ENCODE data around the gene SENP7.
A peak's percentile ranks its signal among the peaks of the same experiment; 100 is the strongest.

Gene SENP7

DNA sequence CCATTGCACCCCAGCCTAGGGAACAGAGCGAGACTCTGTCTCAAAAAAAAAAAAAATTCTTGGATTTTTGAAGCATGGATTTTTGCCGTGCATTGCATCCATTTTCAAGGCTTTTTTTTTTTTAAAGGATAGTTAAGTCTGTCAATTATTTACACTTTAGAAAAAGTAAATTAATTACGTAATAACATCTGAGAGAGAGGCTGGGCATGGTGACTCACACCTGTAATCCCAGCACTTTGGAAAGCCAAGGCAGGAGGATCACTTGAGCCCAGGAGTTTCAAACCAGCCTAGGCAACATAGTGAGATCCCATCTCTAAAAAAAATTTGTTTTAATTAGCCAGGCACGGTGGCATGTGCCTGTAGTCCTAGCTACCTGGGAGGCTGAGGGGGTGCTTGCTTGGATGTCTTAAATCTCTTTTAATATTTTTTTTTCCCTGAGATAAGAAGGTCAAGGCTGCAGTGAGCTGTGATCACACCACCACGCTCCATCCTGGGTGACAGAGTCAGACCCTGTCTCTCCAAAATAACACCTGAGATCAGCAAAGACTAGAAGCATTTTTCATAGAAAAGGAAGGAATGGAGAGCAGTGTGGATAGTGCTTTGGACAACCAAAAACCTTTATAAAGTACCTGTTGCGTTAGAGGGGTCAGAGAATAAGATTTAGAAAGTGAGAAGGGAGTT, 6.8 kb upstream of the SENP7 start:
- H3K9ac ChIP-seq (ENCODE audit: low read length): no peak overlapping the region

DNA sequence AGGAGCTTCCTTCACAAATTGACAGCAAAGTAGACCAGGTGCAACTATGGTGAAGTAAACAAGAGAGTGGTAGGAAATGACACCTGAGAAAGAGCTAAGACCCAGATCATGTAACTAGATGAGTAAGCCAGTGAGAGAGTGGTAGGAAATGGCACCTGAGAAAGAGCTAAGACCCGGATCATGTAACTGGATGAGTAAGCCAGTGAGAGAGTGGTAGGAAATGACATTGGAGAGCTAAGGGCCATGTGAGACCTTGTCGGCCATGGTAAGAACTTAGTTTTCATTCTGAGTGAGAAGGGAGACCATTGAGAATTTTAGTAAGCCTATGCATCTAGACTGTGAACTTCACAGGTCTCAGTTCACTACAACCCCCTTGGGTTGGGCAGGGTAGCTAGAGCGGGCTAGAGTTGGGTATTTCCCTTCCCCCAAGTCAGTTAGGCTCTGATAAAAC, 5.4 kb upstream of the SENP7 start:
- Histone ChIP-seq H3K36me3 (ENCODE audit: control insufficient read depth, low read depth, low read length) (no peaks in the 10 kb centered on the region), H3K9ac (ENCODE audit: low read length) (no peak overlapping the region), H3K27me3 (ENCODE audit: control insufficient read depth, insufficient read depth, low read length) (no peaks in the 10 kb centered on the region), H3K4me1 (ENCODE audit: control insufficient read depth, low read depth, low read length) (peaks cover 3% of the 10 kb centered on the region), H3K27ac (ENCODE audit: low read length) (no peak overlapping the region), H3K4me3 (ENCODE audit: low read length) (no peak overlapping the region), H3K9me3 (ENCODE audit: control insufficient read depth, low read depth, low read length) (no peaks in the 10 kb centered on the region)

More for the DNA sequence above, 6.8 kb upstream of the SENP7 start:
- no peaks in the 10 kb centered on the region for H3K27me3 ChIP-seq (ENCODE audit: control insufficient read depth, insufficient read depth, low read length)
- no peaks in the 10 kb centered on the region for H3K9me3 ChIP-seq (ENCODE audit: control insufficient read depth, low read depth, low read length)
- H3K4me1 ChIP-seq (ENCODE audit: control insufficient read depth, low read depth, low read length): peaks cover 3% of the 10 kb centered on the region
- H3K27ac ChIP-seq (ENCODE audit: low read length): no peak overlapping the region
- H3K36me3 ChIP-seq (ENCODE audit: control insufficient read depth, low read depth, low read length): no peaks in the 10 kb centered on the region
- H3K4me3 ChIP-seq (ENCODE audit: low read length): no peak overlapping the region

DNA sequence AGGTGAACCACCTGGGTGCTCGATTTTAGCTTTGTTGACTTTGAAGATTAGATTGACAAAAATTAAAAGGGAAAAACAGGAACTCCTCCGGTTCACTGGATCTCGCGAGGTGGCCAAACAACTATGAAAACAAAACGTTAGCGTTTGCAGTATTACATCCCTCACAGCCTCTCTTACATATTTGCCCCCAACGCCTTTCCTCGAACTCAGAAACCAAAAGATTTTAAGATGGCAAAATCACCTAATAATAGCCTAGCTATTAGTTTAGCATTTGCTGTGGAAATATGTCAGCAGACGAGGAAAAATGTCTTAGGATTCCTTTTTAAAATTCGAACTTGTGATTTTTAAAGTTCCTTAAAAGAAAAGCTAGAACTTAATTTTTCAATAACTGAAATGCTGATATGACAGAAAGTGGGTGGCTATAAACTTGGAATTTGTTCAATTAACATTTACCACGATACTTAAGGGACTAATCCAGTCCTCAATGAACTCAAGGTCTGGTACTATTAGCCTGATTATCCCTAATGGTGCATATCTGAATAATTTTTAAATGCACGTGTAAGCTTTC, 491 bp upstream of the SENP7 start:
- no peaks in the 10 kb centered on the region for H3K36me3 ChIP-seq (ENCODE audit: control insufficient read depth, low read depth, low read length)
- no peaks in the 10 kb centered on the region for H3K9me3 ChIP-seq (ENCODE audit: control insufficient read depth, low read depth, low read length)
- H3K4me3 ChIP-seq (ENCODE audit: low read length): peak overlapping the region; percentile 80
- peak overlapping the region; percentile 78 for H3K9ac ChIP-seq (ENCODE audit: low read length)
- peaks cover 3% of the 10 kb centered on the region for H3K4me1 ChIP-seq (ENCODE audit: control insufficient read depth, low read depth, low read length)
- no peaks in the 10 kb centered on the region for H3K27me3 ChIP-seq (ENCODE audit: control insufficient read depth, insufficient read depth, low read length)
- peak overlapping the region; percentile 76 for H3K27ac ChIP-seq (ENCODE audit: low read length)

DNA sequence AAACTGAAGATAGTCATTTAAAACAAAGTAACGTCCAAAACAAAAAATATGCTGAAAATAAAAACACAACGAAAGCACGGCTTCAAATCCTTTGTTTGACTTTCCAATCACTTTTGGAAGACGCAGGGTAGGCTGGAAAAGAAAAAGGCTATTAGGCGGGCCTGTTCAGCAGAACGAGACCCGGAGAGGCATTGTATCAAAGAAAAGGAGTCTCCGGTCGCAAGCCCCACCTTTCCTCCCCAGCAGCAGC, 691 bp downstream of the SENP7 start:
- Histone ChIP-seq H3K4me3 (ENCODE audit: low read length) (peak overlapping the region; percentile 80), H3K36me3 (ENCODE audit: control insufficient read depth, low read depth, low read length) (no peaks in the 10 kb centered on the region), H3K27ac (ENCODE audit: low read length) (no peak overlapping the region), H3K9ac (ENCODE audit: low read length) (peak overlapping the region; percentile 78), H3K27me3 (ENCODE audit: control insufficient read depth, insufficient read depth, low read length) (no peaks in the 10 kb centered on the region), H3K9me3 (ENCODE audit: control insufficient read depth, low read depth, low read length) (no peaks in the 10 kb centered on the region), H3K4me1 (ENCODE audit: control insufficient read depth, low read depth, low read length) (peaks cover under 1% of the 10 kb centered on the region)

DNA sequence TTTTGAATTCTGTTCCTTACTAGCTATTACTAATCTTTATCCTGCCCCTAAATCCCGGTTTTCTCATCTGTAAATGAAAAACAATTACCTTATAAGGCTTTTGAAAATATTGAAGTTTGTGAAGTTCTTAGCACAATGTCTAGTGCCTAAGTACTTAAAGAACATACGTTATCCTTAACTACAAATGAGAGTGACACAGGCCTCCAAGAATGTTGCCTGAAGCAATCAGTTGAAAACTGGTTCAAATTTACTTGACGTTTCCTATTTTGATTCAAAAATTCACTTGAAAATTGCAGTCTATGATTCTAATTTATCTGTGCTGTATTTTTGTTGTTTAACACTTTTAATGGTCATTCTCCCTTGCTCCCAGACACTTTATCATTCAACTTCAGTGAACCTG, 3.2 kb downstream of the SENP7 start:
- H3K4me3 ChIP-seq (ENCODE audit: low read length): no peak overlapping the region
- no peak overlapping the region for H3K27ac ChIP-seq (ENCODE audit: low read length)
- no peaks in the 10 kb centered on the region for H3K4me1 ChIP-seq (ENCODE audit: control insufficient read depth, low read depth, low read length)
- H3K9ac ChIP-seq (ENCODE audit: low read length): no peak overlapping the region
- no peaks in the 10 kb centered on the region for H3K36me3 ChIP-seq (ENCODE audit: control insufficient read depth, low read depth, low read length)
- H3K9me3 ChIP-seq (ENCODE audit: control insufficient read depth, low read depth, low read length): no peaks in the 10 kb centered on the region
- H3K27me3 ChIP-seq (ENCODE audit: control insufficient read depth, insufficient read depth, low read length): no peaks in the 10 kb centered on the region

DNA sequence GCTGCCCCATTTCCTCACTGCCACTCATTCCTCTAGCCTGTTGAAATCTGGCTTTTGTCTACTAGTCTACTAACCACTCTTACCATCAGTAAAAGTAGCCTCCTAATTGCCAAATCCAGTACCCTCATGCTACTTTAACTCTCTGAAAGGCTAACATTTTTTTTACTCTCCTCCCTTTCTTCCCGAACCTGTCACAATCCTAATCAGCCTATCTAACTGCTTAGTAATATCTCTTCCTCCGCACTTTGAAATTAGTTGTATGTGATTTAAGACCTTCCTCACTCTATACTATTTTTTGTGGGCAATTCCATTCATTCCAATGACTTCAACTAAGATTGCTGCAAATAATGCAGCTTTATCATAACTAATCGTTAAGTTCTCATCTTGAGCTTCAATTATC, 3.7 kb downstream of the SENP7 start:
- Histone ChIP-seq H3K9me3 (ENCODE audit: control insufficient read depth, low read depth, low read length) (no peaks in the 10 kb centered on the region), H3K36me3 (ENCODE audit: control insufficient read depth, low read depth, low read length) (no peaks in the 10 kb centered on the region), H3K27ac (ENCODE audit: low read length) (no peak overlapping the region), H3K4me3 (ENCODE audit: low read length) (no peak overlapping the region), H3K9ac (ENCODE audit: low read length) (no peak overlapping the region), H3K4me1 (ENCODE audit: control insufficient read depth, low read depth, low read length) (no peaks in the 10 kb centered on the region), H3K27me3 (ENCODE audit: control insufficient read depth, insufficient read depth, low read length) (no peaks in the 10 kb centered on the region)

DNA sequence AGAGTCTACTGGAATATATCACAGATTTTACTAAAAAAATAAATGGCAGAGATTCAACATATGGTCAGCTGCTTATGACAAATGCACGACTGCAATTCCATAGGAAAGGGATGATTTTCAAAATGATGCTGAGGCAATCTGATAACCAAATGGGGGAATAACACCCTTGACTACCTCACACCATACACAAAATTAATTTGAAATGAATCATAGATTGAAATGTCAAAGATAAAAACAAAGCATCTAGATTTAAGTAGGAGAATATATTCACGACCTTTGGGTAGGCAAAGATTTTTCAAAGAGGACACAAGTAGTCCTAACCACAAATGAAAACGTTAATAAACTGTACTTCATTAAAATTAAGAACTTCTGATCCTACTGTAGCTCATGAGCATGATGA, 11.2 kb downstream of the SENP7 start:
- no peaks in the 10 kb centered on the region for H3K36me3 ChIP-seq (ENCODE audit: control insufficient read depth, low read depth, low read length)
- no peak overlapping the region for H3K27ac ChIP-seq (ENCODE audit: low read length)
- H3K9ac ChIP-seq (ENCODE audit: low read length): no peak overlapping the region
- H3K9me3 ChIP-seq (ENCODE audit: control insufficient read depth, low read depth, low read length): no peaks in the 10 kb centered on the region
- H3K4me3 ChIP-seq (ENCODE audit: low read length): no peak overlapping the region
- no peaks in the 10 kb centered on the region for H3K27me3 ChIP-seq (ENCODE audit: control insufficient read depth, insufficient read depth, low read length)
- H3K4me1 ChIP-seq (ENCODE audit: control insufficient read depth, low read depth, low read length): no peaks in the 10 kb centered on the region

DNA sequence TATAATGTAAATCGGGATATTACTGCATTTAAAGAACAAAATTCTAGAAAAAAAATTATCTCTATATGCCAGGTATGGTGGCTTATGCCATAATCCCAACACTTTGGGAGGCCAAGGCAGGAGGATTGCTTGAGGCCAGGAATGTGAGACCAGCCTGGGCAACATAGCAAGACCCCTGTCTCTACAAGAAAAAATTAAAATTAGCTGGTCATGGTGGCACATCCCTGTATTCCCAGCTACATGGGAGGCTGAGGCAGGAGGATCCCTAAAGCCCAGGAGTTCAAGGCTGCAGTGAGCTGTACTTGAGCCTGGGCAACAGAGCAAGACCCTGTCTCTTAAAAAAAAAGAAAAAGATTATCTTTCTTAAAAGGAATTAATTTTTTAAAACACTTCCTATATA, 12.8 kb downstream of the SENP7 start:
- no peak overlapping the region for H3K4me3 ChIP-seq (ENCODE audit: low read length)
- H3K27me3 ChIP-seq (ENCODE audit: control insufficient read depth, insufficient read depth, low read length): no peaks in the 10 kb centered on the region
- no peaks in the 10 kb centered on the region for H3K9me3 ChIP-seq (ENCODE audit: control insufficient read depth, low read depth, low read length)
- no peak overlapping the region for H3K9ac ChIP-seq (ENCODE audit: low read length)
- no peaks in the 10 kb centered on the region for H3K4me1 ChIP-seq (ENCODE audit: control insufficient read depth, low read depth, low read length)
- H3K36me3 ChIP-seq (ENCODE audit: control insufficient read depth, low read depth, low read length): no peaks in the 10 kb centered on the region
- no peak overlapping the region for H3K27ac ChIP-seq (ENCODE audit: low read length)

DNA sequence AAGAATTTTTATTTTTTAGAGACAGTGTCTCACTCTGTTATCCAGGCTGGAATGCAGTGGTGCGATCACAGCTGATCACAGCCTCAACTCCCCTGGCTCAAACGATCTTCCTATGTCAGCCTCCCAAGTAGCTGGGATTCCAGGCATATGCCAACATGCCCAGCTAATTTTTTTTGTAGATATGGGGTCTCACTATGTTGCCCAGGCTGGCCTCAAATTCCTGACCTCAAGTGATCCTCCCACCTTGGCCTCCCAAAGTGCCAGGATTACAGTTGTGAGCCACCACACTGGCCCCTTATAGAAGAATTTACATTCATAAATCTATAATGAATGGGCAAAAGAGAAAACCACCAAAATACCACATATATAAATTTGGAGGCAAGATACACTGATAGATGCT, 15.2 kb downstream of the SENP7 start:
- no peak overlapping the region for H3K4me3 ChIP-seq (ENCODE audit: low read length)
- H3K4me1 ChIP-seq (ENCODE audit: control insufficient read depth, low read depth, low read length): no peaks in the 10 kb centered on the region
- no peaks in the 10 kb centered on the region for H3K27me3 ChIP-seq (ENCODE audit: control insufficient read depth, insufficient read depth, low read length)
- no peak overlapping the region for H3K27ac ChIP-seq (ENCODE audit: low read length)
- H3K36me3 ChIP-seq (ENCODE audit: control insufficient read depth, low read depth, low read length): no peaks in the 10 kb centered on the region
- H3K9ac ChIP-seq (ENCODE audit: low read length): no peak overlapping the region
- no peaks in the 10 kb centered on the region for H3K9me3 ChIP-seq (ENCODE audit: control insufficient read depth, low read depth, low read length)

DNA sequence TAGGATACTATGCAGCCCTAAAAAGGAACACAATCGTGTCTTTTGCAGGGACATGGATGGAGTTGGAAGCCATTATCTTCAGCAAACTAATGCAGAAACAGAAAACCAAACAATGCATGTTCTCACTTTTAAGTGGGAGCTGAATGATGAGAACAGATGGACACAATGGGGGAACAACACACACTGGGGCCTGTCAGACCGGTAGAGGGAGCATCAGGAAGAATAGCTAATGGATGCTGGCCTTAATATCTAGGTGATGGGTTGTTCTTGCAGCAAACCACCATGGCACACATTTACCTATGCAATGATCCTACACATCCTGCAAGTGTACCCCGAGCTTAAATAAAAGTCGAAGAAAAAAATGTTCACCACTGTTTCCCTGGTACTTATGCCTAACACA, 17.5 kb downstream of the SENP7 start:
- Histone ChIP-seq H3K27me3 (ENCODE audit: control insufficient read depth, insufficient read depth, low read length) (no peaks in the 10 kb centered on the region), H3K4me3 (ENCODE audit: low read length) (no peak overlapping the region), H3K9me3 (ENCODE audit: control insufficient read depth, low read depth, low read length) (no peaks in the 10 kb centered on the region), H3K27ac (ENCODE audit: low read length) (no peak overlapping the region), H3K9ac (ENCODE audit: low read length) (no peak overlapping the region), H3K4me1 (ENCODE audit: control insufficient read depth, low read depth, low read length) (no peaks in the 10 kb centered on the region), H3K36me3 (ENCODE audit: control insufficient read depth, low read depth, low read length) (no peaks in the 10 kb centered on the region)

DNA sequence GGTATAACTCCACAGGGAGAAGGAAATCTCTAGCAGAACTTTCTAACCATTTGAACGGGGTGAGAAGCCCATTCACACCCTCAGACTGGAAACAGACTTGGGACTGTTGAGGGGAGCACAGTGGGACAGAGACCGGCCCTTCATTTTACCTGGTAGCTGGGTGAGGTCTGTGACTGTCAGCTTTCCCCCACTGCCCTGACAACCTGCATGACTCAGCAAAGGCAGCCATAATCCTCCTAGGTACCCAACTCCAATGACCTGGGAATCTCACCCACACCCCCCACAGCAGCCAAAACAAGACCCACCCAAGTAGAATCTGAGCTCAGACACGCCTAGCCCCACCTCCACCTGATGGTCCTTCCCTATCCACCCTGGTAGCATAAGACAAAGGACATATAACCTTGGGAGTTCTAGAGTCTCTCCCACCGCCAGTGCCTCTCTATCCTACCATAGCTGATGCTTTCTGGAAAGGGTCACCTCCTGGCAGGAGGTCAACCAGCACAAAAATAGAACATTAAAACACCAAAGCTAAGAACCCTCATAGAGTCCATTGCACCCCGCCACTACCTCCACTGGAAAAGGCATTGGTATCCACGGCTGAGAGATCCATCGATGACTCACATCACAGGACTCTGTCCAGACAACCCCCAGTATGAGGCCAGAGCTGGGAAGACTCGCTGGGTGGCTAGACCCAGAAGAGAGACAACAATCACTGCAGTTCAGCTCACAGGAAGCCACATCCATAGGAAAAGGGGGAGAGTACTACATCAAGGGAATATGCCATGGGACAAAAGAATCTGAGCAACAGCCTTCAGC, 28.0 kb downstream of the SENP7 start:
- Histone ChIP-seq H3K9me3 (ENCODE audit: control insufficient read depth, low read depth, low read length) (no peaks in the 10 kb centered on the region), H3K4me3 (ENCODE audit: low read length) (no peak overlapping the region), H3K36me3 (ENCODE audit: control insufficient read depth, low read depth, low read length) (no peaks in the 10 kb centered on the region), H3K9ac (ENCODE audit: low read length) (no peak overlapping the region), H3K27me3 (ENCODE audit: control insufficient read depth, insufficient read depth, low read length) (no peaks in the 10 kb centered on the region), H3K4me1 (ENCODE audit: control insufficient read depth, low read depth, low read length) (no peaks in the 10 kb centered on the region), H3K27ac (ENCODE audit: low read length) (no peak overlapping the region)

DNA sequence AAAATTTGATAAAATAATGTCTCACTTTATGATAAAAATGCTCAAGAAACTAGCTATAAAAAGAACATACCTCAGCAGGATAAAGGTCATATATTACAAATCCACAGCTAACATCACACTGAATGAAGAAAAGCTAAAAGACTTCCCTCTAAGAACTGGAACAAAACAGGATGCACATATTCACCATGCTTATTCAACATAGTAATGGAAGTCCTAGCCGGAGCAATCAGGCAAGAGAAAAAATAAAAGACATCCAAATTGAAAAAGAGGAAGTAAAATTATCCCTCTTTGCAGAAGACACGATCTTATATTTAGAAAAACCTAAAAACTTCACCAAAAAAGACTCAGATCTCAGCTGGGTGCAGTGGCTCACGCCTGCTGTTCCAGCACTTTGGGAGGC, 34.0 kb downstream of the SENP7 start:
- no peaks in the 10 kb centered on the region for H3K27me3 ChIP-seq (ENCODE audit: control insufficient read depth, insufficient read depth, low read length)
- H3K9me3 ChIP-seq (ENCODE audit: control insufficient read depth, low read depth, low read length): no peaks in the 10 kb centered on the region
- H3K9ac ChIP-seq (ENCODE audit: low read length): no peak overlapping the region
- no peaks in the 10 kb centered on the region for H3K36me3 ChIP-seq (ENCODE audit: control insufficient read depth, low read depth, low read length)
- H3K4me3 ChIP-seq (ENCODE audit: low read length): no peak overlapping the region
- H3K4me1 ChIP-seq (ENCODE audit: control insufficient read depth, low read depth, low read length): no peaks in the 10 kb centered on the region
- H3K27ac ChIP-seq (ENCODE audit: low read length): no peak overlapping the region
